K562 (cell line): ENCODE data around the gene ERFL. TPM values are rescaled to one million over a fixed set of nuclear protein-coding genes. Genes with fewer than 3 reads are reported as not detected.
A peak's percentile ranks its signal among the peaks of the same experiment; 100 is the strongest.

Experiments
- BRD9 ChIP-seq: fragments of 450-650 bp; IDR thresholded peaks from 2 replicates; pipeline ENCODE4 v1.6.1; 2018; ENCODE audit warnings: low read depth; ENCODE audit not compliant: partially characterized antibody
- C11orf30 ChIP-seq: fragments of 450-650 bp; IDR thresholded peaks from 2 replicates; pipeline ENCODE4 v1.6.1; 2016; ENCODE audit warnings: low read depth, mild to moderate bottlenecking
- CBFB ChIP-seq: sonication (generic); formaldehyde crosslinking; IDR thresholded peaks from 2 replicates; pipeline ENCODE4 v1.4.0; 2020; ENCODE audit warnings: mild to moderate bottlenecking, missing genetic modification reagents
- DPF2 ChIP-seq: fragments of 450-650 bp; IDR thresholded peaks from 2 replicates; pipeline ENCODE4 v1.6.1; 2016
- E2F6 ChIP-seq, 2 experiments: IDR thresholded peaks; 2 replicates each; pipeline ENCODE4 v1.6.1; 2011; ENCODE audit warnings: borderline replicate concordance in 1 of 2, control low read depth in 1 of 2, low read depth in 1 of 2, low read length in 1 of 2, mild to moderate bottlenecking in 1 of 2, mixed read lengths in 1 of 2, moderate library complexity in 1 of 2; ENCODE audit not compliant: insufficient read depth in 1 of 2, insufficient read length in 1 of 2, poor library complexity in 1 of 2, severe bottlenecking in 1 of 2; ENCODE audit errors: extremely low read depth in 1 of 2
- RREB1 ChIP-seq: fragments of 250-450 bp; sonication (Bioruptor Pico); IDR thresholded peaks from 2 replicates; pipeline ENCODE4 v1.4.0; 2020
- TARDBP ChIP-seq: fragments of 450-650 bp; IDR thresholded peaks from 2 replicates; pipeline ENCODE4 v1.6.1; 2016
- ZBTB1 ChIP-seq: sonication (generic); formaldehyde crosslinking; IDR thresholded peaks from 2 replicates; pipeline ENCODE4 v1.8.1; 2023; ENCODE audit warnings: missing genetic modification reagents, low read depth, mild to moderate bottlenecking, borderline replicate concordance
- ZNF395 ChIP-seq: fragments of 200-800 bp; sonication (Bioruptor generic); IDR thresholded peaks from 2 replicates; pipeline ENCODE4 v1.6.1; 2017; ENCODE audit warnings: missing genetic modification characterization, missing compliant biosample characterization
- ZNF699 ChIP-seq: fragments of 250-450 bp; sonication (Bioruptor Pico); IDR thresholded peaks from 2 replicates; pipeline ENCODE4 v1.8.0; 2021; ENCODE audit warnings: mild to moderate bottlenecking, moderate library complexity; ENCODE audit not compliant: insufficient replicate concordance
- polyA plus RNA-seq, 8 experiments: library from polyadenylated mRNA; depleted of rRNA in 4 of 8; stranded (reverse) in 5 of 8; unstranded in 3 of 8; fragments of >200 nt; fragmentation: Nextera tagmentation in 2 of 8; fragmentation: Illumina TruSeq in 1 of 8; extraction: Ambion mirVana in 2 of 8; extraction: Trizol in 1 of 8; gene quantifications; 2 replicates each; pipeline versions ENCODE4 v1.2.1 to v1.2.3, GENCODE V29; 2011 to 2014; ENCODE audit warnings: inconsistent platforms in 1 of 8, missing spikeins in 1 of 8
- total RNA-seq, 7 experiments: library from RNA; depleted of rRNA in 6 of 7; stranded (reverse); fragments of >200 nt in 6 of 7; fragmentation: Illumina TruSeq in 2 of 7; extraction: Trizol in 2 of 7; gene quantifications; 2 replicates each; pipeline versions ENCODE4 v1.2.1 to v1.2.3, GENCODE V29; 2011 to 2021; ENCODE audit warnings: low replicate concordance in 1 of 7
- TF ChIP-seq, protein P1 (sequence below): fragments of 250-450 bp; sonication (Bioruptor Pico); IDR thresholded peaks from 2 replicates; pipeline ENCODE4 v1.4.0; 2020; ENCODE audit warnings: mild to moderate bottlenecking
- TF ChIP-seq, protein P2 (sequence below): IDR thresholded peaks from 2 replicates; pipeline ENCODE4 v1.6.1; 2011; ENCODE audit warnings: borderline replicate concordance, low read depth, mild to moderate bottlenecking, moderate library complexity, low read length; ENCODE audit not compliant: insufficient read depth, poor library complexity, severe bottlenecking

ERFL gene
- total and polyA plus RNA-seq, 9 of the 15 experiments (the other 6 are each of a cell fraction or from before 2014, with no cell fraction given), result 0.07 to 0.75 (median 0.32) TPM; not detected in 4

DNA sequence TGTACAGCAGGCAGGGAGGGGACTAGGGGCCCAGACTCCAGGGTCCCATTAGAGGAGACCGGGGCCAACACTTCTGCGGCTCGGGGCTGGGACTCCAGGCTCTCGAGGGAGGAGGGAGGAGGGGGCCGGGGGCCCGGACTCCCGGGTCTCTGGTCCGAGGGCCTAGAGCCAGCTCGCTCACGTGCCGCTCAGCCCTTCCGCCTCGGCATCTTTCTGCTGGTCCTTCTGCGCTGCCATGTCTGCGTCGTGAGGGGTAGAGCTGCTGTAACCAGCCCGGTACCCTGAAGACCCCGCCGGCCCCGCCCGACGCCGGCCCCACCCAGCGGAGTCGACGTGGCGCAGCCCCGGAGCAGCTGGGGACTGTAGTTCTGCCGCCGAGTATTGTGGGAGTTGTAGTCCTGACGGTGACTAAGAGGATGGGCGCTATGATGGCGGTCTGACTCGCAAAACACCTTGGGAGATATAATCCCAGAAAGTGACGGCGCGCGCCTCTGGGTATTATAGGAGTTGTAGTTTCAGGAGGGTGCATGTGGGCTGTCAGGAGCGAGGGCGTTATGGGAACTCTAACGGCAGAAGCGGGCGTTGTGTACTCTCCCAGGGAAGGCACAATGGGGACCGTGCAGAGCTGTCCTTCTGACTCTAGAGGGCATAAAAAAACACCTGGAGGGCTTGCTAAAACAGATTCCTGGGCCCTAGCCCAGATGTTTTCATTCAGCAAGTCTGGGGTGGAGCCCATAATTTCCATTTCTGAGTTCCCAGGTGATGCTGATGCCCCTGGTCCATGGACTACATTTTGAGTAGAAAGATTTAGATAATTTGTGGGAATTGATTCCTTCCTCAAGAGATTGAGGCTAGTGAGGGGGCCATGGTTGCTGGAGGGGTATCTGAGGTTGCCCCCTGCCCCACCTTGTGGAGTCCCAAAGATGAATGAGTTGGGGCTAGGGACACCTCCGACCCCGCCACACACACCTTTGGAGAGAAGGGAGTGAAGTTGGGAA, 31.1 kb upstream of the ERFL start, which contains the start of gene RABAC1 (continued):
- 0 out of 2 replicates have a peak, but pooled peaks have one; percentile 38 for TF ChIP-seq ZBTB1 (CRISPR knock-in tag)
- TF ChIP-seq C11orf30, result 0 out of 2 replicates have a peak, but pooled peaks have one; percentile 40
- no peak for TF ChIP-seq ZNF699
- no peak; the same call in 1 of the 2 replicates for TF ChIP-seq RREB1 (CRISPR knock-in tag)
- TF ChIP-seq, protein P1, sequence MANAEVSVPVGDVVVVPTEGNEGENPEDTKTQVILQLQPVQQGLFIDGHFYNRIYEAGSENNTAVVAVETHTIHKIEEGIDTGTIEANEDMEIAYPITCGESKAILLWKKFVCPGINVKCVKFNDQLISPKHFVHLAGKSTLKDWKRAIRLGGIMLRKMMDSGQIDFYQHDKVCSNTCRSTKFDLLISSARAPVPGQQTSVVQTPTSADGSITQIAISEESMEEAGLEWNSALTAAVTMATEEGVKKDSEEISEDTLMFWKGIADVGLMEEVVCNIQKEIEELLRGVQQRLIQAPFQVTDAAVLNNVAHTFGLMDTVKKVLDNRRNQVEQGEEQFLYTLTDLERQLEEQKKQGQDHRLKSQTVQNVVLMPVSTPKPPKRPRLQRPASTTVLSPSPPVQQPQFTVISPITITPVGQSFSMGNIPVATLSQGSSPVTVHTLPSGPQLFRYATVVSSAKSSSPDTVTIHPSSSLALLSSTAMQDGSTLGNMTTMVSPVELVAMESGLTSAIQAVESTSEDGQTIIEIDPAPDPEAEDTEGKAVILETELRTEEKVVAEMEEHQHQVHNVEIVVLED (CRISPR knock-in tag), result peak; percentile 97
- TF ChIP-seq ZNF395, result peak; percentile 87; the same call in 1 of the 2 replicates
- no peak for TF ChIP-seq TARDBP
- 0 out of 2 replicates have a peak, but pooled peaks have one; percentile 64 for TF ChIP-seq CBFB (CRISPR knock-in tag)
- TF ChIP-seq, protein P2, sequence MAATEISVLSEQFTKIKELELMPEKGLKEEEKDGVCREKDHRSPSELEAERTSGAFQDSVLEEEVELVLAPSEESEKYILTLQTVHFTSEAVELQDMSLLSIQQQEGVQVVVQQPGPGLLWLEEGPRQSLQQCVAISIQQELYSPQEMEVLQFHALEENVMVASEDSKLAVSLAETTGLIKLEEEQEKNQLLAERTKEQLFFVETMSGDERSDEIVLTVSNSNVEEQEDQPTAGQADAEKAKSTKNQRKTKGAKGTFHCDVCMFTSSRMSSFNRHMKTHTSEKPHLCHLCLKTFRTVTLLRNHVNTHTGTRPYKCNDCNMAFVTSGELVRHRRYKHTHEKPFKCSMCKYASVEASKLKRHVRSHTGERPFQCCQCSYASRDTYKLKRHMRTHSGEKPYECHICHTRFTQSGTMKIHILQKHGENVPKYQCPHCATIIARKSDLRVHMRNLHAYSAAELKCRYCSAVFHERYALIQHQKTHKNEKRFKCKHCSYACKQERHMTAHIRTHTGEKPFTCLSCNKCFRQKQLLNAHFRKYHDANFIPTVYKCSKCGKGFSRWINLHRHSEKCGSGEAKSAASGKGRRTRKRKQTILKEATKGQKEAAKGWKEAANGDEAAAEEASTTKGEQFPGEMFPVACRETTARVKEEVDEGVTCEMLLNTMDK, result peak; percentile 13
- TF ChIP-seq BRD9, result no peak
- 0 out of 2 replicates have a peak, but pooled peaks have one; percentile 22 for TF ChIP-seq DPF2
- peak in 1 of 2 experiments; percentile 16 for TF ChIP-seq E2F6 (IDR thresholded peaks at IDR 0.05; ENCODE audit: borderline replicate concordance in 1 of 2, extremely low read depth in 1 of 2, insufficient read depth in 1 of 2, insufficient read length in 1 of 2, low read depth in 1 of 2, low read length in 1 of 2, poor library complexity in 1 of 2, severe bottlenecking in 1 of 2)
